K562 (cell line): Measurements from ENCODE around the gene PCSK6. TPM values are rescaled to one million over a fixed set of nuclear protein-coding genes. Genes with fewer than 3 reads are reported as not detected.

Source experiments
- ATAC-seq: fragments of 200-7000 bp; cut with Tn5 transposase; 3 replicates; pipeline ENCODE4 v1.9.1; 2020; ENCODE audit warnings: moderate library complexity
- BruUV-seq: library from RNA; stranded (reverse); fragments of 400-500 nt; replicated peaks from 2 replicates; lab custom pipeline; 2021; lab: Mats Ljungman, UMichigan
- CTCF ChIA-PET: fragments of 300-600 bp; formaldehyde crosslinking; extraction: SDS; loops from one replicate; lab custom pipeline; 2021; ENCODE audit warnings: low intra/inter-chr PET ratio; lab: Yijun Ruan, JAX
- POLR2A ChIA-PET: fragments of 300-600, 350-650 bp; sonication (Branson Sonifier 250); formaldehyde crosslinking; extraction: SDS; loops from one replicate; lab custom pipeline; 2021; ENCODE audit warnings: antibody characterized with exemption, inconsistent platforms; lab: Yijun Ruan, JAX
- DNase-seq, 4 experiments: peaks; one replicate each; pipeline versions ENCODE4 v3.0.0 to v3.0.0-alpha.2; 2011 to 2018; ENCODE audit warnings: low spot score in 3 of 4, mixed read lengths in 3 of 4; ENCODE audit errors: extremely low read depth in 1 of 4
- FAIRE-seq: peaks from 2 replicates; lab custom pipeline; 2011; peaks lifted over from hg19 to GRCh38; lab: Jason Lieb, UNC
- H2AFZ ChIP-seq: 2 replicates; pipeline ENCODE4 v1.6.0; 2011; ENCODE audit warnings: low read depth, low read length, control low read depth, inconsistent platforms
- H3K27ac ChIP-seq: fragments of 200-600 bp; 3 replicates; pipeline ENCODE4 v1.8.0; 2011; ENCODE audit warnings: low read depth, mild to moderate bottlenecking, control low read depth, inconsistent platforms, low read length, moderate library complexity, mixed read lengths; ENCODE audit errors: extremely low read depth
- H3K27me3 ChIP-seq, 2 experiments: fragments of 300-600 bp in 1 of 2; 2 replicates in 1 of 2; 3 replicates in 1 of 2; pipeline versions ENCODE4 v1.6.0 to v1.8.0; 2011; ENCODE audit warnings: inconsistent platforms in 2 of 2, low read length in 2 of 2, mild to moderate bottlenecking in 1 of 2, mixed read lengths in 1 of 2, moderate library complexity in 1 of 2; ENCODE audit not compliant: control insufficient read depth in 2 of 2, insufficient read depth in 2 of 2
- H3K36me3 ChIP-seq: fragments of 300-600 bp; 3 replicates; pipeline ENCODE4 v1.8.0; 2011; ENCODE audit warnings: mild to moderate bottlenecking, low read length, inconsistent platforms; ENCODE audit not compliant: control insufficient read depth, insufficient read depth
- H3K4me1 ChIP-seq, 2 experiments: fragments of 200-600 bp in 1 of 2; replicated peaks in 1 of 2; 2 replicates in 1 of 2; 3 replicates in 1 of 2; pipeline versions ENCODE4 v1.5.1 to v1.8.0; 2011; ENCODE audit warnings: inconsistent platforms in 2 of 2, low read length in 2 of 2, mild to moderate bottlenecking in 1 of 2, mixed read lengths in 1 of 2, moderate library complexity in 1 of 2; ENCODE audit not compliant: control insufficient read depth in 2 of 2, insufficient read depth in 2 of 2
- H3K4me2 ChIP-seq: 2 replicates; pipeline ENCODE4 v1.6.1; 2011; ENCODE audit warnings: low read length, control low read depth, inconsistent platforms, mixed read lengths; ENCODE audit not compliant: insufficient read depth
- H3K4me3 ChIP-seq: fragments of 200-600 bp; sonication (generic), shearing (Covaris generic); 2 replicates; pipeline ENCODE4 v1.5.1; 2016; ENCODE audit warnings: control low read depth, inconsistent platforms
- H3K79me2 ChIP-seq: fragments of 200-600 bp; 3 replicates; pipeline ENCODE4 v1.8.0; 2011; ENCODE audit warnings: low read length, inconsistent platforms; ENCODE audit not compliant: control insufficient read depth, insufficient read depth
- H3K9ac ChIP-seq, 2 experiments: 2 replicates each; pipeline versions ENCODE4 v1.6.0 to v1.6.1; 2011; ENCODE audit warnings: low read depth in 2 of 2, low read length in 2 of 2, control low read depth in 1 of 2, inconsistent platforms in 1 of 2, mild to moderate bottlenecking in 1 of 2, mixed read lengths in 1 of 2; ENCODE audit not compliant: insufficient read depth in 1 of 2
- H3K9me1 ChIP-seq: one replicate; pipeline ENCODE4 v1.6.0; 2011; ENCODE audit warnings: inconsistent platforms, mild to moderate bottlenecking, low read length, moderate library complexity; ENCODE audit not compliant: control insufficient read depth, insufficient read depth
- H3K9me3 ChIP-seq: replicated peaks from 2 replicates; pipeline ENCODE4 v1.5.1; 2011; ENCODE audit warnings: low read depth, low read length, inconsistent platforms; ENCODE audit not compliant: control insufficient read depth, insufficient read depth
- H4K20me1 ChIP-seq: replicated peaks from 2 replicates; pipeline ENCODE4 v1.6.1; 2011; ENCODE audit warnings: low read length, inconsistent platforms, mixed read lengths; ENCODE audit not compliant: control insufficient read depth, insufficient read depth
- HMG20B ChIP-seq: fragments of 250-450 bp; sonication (Bioruptor Pico); IDR thresholded peaks from 2 replicates; pipeline ENCODE4 v1.5.0; 2021; ENCODE audit warnings: mild to moderate bottlenecking
- PRMT5 ChIP-seq: sonication (generic); formaldehyde crosslinking; IDR thresholded peaks from 2 replicates; pipeline ENCODE4 v1.5.0; 2020; ENCODE audit warnings: missing genetic modification reagents
- SFPQ ChIP-seq: fragments of 200-400 bp; formaldehyde crosslinking; IDR thresholded peaks from 2 replicates; pipeline ENCODE4 v1.6.1; 2017; ENCODE audit warnings: mild to moderate bottlenecking, low read depth, low read length, moderate library complexity
- SOX6 ChIP-seq: fragments of 450-650 bp; IDR thresholded peaks from 2 replicates; pipeline ENCODE4 v1.6.1; 2014; ENCODE audit warnings: mild to moderate bottlenecking
- ZNF146 ChIP-seq: IDR thresholded peaks from one replicate; pipeline ENCODE4 v1.6.1; 2018; ENCODE audit warnings: missing compliant biosample characterization; ENCODE audit not compliant: unreplicated experiment
- ZNF41 ChIP-seq: fragments of 250-450 bp; sonication (Bioruptor Pico); conservative IDR thresholded peaks from 2 replicates; pipeline ENCODE4 v1.4.0; 2020; ENCODE audit warnings: mild to moderate bottlenecking
- ZNF76 ChIP-seq: fragments of 250-450 bp; sonication (Bioruptor Pico); IDR thresholded peaks from 2 replicates; pipeline ENCODE4 v1.4.0; 2020; ENCODE audit warnings: mild to moderate bottlenecking, moderate library complexity, borderline replicate concordance
- ZZZ3 ChIP-seq: fragments of 450-650 bp; IDR thresholded peaks from 2 replicates; pipeline ENCODE4 v1.6.1; 2016; ENCODE audit warnings: antibody characterized with exemption, mild to moderate bottlenecking, moderate library complexity
- WGBS: fragments of 100-300 bp; shearing (Covaris generic); methylation state at CpG from one replicate; pipeline ENCODE4 v1.1.6; 2016; ENCODE audit warnings: low coverage, mixed read lengths; ENCODE audit not compliant: insufficient coverage; ENCODE audit errors: missing lambda C conversion rate; 5-methylcytosine and 5-hydroxymethylcytosine counted together
- in situ Hi-C: fragments of 300-500 bp; cut with MboI; formaldehyde crosslinking; loops from 4 replicates; pipeline ENCODE4 v1.15.0; 2018; ENCODE audit warnings: inconsistent platforms, mixed read lengths
- intact Hi-C: fragments of 100-400 bp; cut with micrococcal nuclease; formaldehyde crosslinking; loops from 2 replicates; pipeline ENCODE4 v1.14.2; 2022
- polyA plus RNA-seq, 8 experiments: library from polyadenylated mRNA; depleted of rRNA in 4 of 8; stranded (reverse) in 5 of 8; unstranded in 3 of 8; fragments of >200 nt; fragmentation: Nextera tagmentation in 2 of 8; fragmentation: Illumina TruSeq in 1 of 8; extraction: Ambion mirVana in 2 of 8; extraction: Trizol in 1 of 8; gene quantifications; 2 replicates each; pipeline versions ENCODE4 v1.2.1 to v1.2.3, GENCODE V29; 2011 to 2014; ENCODE audit warnings: inconsistent platforms in 1 of 8, missing spikeins in 1 of 8
- total RNA-seq, 7 experiments: library from RNA; depleted of rRNA in 6 of 7; stranded (reverse); fragments of >200 nt in 6 of 7; fragmentation: Illumina TruSeq in 2 of 7; extraction: Trizol in 2 of 7; gene quantifications; 2 replicates each; pipeline versions ENCODE4 v1.2.1 to v1.2.3, GENCODE V29; 2011 to 2021; ENCODE audit warnings: low replicate concordance in 1 of 7

Gene PCSK6
- total and polyA plus RNA-seq, 9 of the 15 experiments (the other 6 are each of a cell fraction or from before 2014, with no cell fraction given): 2.2 to 32.6 (median 14.5) TPM

- FAIRE-seq (no peak), ATAC-seq (no peak), DNase-seq (no peak)
- H4K20me1 ChIP-seq: no peaks in the 10 kb centered on the region
- H3K27ac ChIP-seq: no peak overlapping the region
- H3K4me1 ChIP-seq: no peaks in the 10 kb centered on the region; a peak in 2 of 5 replicates
- TF ChIP-seq PRMT5: no peak
- ChIA-PET POLR2A (interaction anchor here (1.0 kb wide), 1 partner anchor 9 kb away, joined by 3 read pairs; no protein-coding TSS in a partner anchor), CTCF (interaction anchor here (0.6 kb wide), 1 partner anchor 1049 kb away, joined by 4 read pairs; no protein-coding TSS in a partner anchor)
- in situ Hi-C loops (no loop called here), intact Hi-C loops (no loop called here)
- H3K9me1 ChIP-seq: no peaks in the 10 kb centered on the region
- WGBS: under 1% methylated on average over 17 of the region's 18 CpGs
- H3K36me3 ChIP-seq: no peaks in the 10 kb centered on the region
- H3K79me2 ChIP-seq: no peaks in the 10 kb centered on the region
- H2AFZ ChIP-seq: no peak overlapping the region
- BruUV-seq: no TSS peak
- H3K4me3 ChIP-seq: no peak overlapping the region
- H3K27me3 ChIP-seq: peaks cover 48 to 64% of the 10 kb centered on the region in 2 experiments
- H3K4me2 ChIP-seq: no peak overlapping the region
- no peak overlapping the region for H3K9ac ChIP-seq
- peaks cover under 1% of the 10 kb centered on the region; the same call in 1 of the 2 replicates for H3K9me3 ChIP-seq
These were observed 33.4 kb upstream of the PCSK6 start for GRCh38 chr15:101522621-101523559.

GRCh38 chr15:101522091-101522490, 32.6 kb upstream of the PCSK6 start:
- ChIA-PET POLR2A (interaction anchor here (0.7 kb wide), 1 partner anchor 98 kb away, joined by 3 read pairs; no protein-coding TSS in a partner anchor), CTCF (interaction anchor here (0.6 kb wide), 1 partner anchor 1048 kb away, joined by 4 read pairs; no protein-coding TSS in a partner anchor)
- intact Hi-C loops (no loop called here), in situ Hi-C loops (no loop called here)
- no TSS peak for BruUV-seq
- Histone ChIP-seq H3K36me3 (no peaks in the 10 kb centered on the region), H4K20me1 (no peaks in the 10 kb centered on the region), H2AFZ (no peak overlapping the region), H3K27ac (no peak overlapping the region), H3K4me2 (no peak overlapping the region), H3K79me2 (no peaks in the 10 kb centered on the region), H3K4me3 (no peak overlapping the region), H3K4me1 (no peaks in the 10 kb centered on the region; a peak in 2 of 5 replicates), H3K9me3 (peaks cover 2% of the 10 kb centered on the region), H3K9me1 (no peaks in the 10 kb centered on the region), H3K27me3 (peaks cover 42 to 56% of the 10 kb centered on the region in 2 experiments), H3K9ac (no peak overlapping the region)
- ATAC-seq (no peak), FAIRE-seq (no peak), DNase-seq (no peak)
- 3% methylated on average over 11 of the region's 11 CpGs for WGBS
- no peak for TF ChIP-seq SFPQ
- no peak for TF ChIP-seq ZNF41 (CRISPR knock-in tag)
- TF ChIP-seq ZZZ3: no peak
- TF ChIP-seq SOX6: no peak
- no peak for TF ChIP-seq HMG20B (CRISPR knock-in tag)
- no peak for TF ChIP-seq ZNF76 (CRISPR knock-in tag)
- no peak for TF ChIP-seq ZNF146
